Bone marrow (tissue), 2 donors: Measurements from ENCODE around the gene BTBD1.
A peak's percentile ranks its signal among the peaks of the same experiment; 100 is the strongest.

Experiments
- DNase-seq, 2 donors: peaks; one replicate each; lab custom pipeline; 2025; lab: John Stamatoyannopoulos, UW

Gene BTBD1

GRCh38 chr15:82992436-82992998, 74.5 kb downstream of the BTBD1 start:
- no peak for DNase-seq

DNA sequence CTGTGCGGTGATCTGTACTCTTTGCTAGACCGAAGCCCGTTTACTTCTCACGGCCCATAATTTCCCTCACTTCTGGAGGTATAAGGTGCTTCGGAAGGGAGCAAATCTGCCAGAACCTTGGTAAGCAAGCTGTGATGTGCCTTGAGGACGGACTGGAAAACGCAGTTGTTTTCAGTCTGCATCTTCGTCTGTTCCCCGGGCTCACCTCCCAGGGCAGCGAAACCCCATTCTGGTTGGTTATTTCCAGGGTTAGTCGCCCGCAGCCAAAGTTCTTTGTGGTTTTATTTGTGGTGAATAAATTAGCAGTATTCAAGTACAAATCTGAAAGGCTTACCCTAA, 80.6 kb downstream of the BTBD1 start:
- peak in 1 of 2 donors; percentile 26 for DNase-seq

- peak; percentile 75 to 94 for DNase-seq
Measured at GRCh38 chr15:82985688-82986441, 81.2 kb downstream of the BTBD1 start, which contains the start of gene RAMAC. TSS of gene RAMAC (plus strand) at chr15:82986210. CDS start at chr15:82989019, 2,809 bp downstream.

DNA sequence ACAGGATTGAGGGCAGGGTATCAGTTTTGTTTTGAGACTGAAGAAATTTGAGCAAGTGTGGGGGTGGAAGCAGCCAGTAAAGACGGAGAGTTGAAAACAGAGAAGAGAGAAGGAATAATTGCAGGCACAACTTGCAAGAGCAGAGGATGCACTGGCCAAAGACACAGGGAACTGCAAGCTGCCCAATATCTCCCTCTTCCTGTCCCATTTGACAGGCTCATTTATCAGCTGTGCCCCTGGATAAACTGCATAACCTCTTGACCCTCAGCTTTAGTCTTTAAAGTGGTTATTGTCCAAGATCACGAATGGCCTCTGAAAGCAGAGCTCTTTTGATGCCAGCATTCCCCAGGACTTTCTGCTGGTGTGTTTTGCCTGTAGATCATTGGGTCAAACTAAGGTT, 86.1 kb downstream of the BTBD1 start:
- DNase-seq = no peak

DNA sequence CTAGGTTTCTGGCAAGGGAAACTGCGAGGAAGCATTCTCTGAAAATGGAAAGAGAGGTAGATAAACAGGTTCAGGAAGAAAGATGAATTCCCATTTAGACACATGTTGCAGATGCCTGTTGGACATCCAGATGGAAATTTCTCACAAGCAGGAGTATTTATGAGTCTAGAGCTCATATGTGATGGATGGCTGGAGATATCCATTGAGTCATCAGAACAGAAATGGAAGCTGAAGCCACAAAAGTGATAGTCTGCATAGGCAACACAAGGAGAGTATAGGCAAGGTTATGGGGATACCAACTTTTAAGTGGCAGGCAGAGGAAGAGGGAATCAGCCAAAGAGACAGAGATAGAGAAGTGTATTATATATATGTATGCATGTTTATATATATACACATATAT, 87.3 kb downstream of the BTBD1 start:
- no peak for DNase-seq

GRCh38 chr15:82978438-82978837, 88.6 kb downstream of the BTBD1 start:
- no peak for DNase-seq

- no peak for DNase-seq
Measured at GRCh38 chr15:82977076-82977475, 90.0 kb downstream of the BTBD1 start.

- DNase-seq = no peak
Measured at GRCh38 chr15:82972990-82973389, 94.1 kb downstream of the BTBD1 start.

DNA sequence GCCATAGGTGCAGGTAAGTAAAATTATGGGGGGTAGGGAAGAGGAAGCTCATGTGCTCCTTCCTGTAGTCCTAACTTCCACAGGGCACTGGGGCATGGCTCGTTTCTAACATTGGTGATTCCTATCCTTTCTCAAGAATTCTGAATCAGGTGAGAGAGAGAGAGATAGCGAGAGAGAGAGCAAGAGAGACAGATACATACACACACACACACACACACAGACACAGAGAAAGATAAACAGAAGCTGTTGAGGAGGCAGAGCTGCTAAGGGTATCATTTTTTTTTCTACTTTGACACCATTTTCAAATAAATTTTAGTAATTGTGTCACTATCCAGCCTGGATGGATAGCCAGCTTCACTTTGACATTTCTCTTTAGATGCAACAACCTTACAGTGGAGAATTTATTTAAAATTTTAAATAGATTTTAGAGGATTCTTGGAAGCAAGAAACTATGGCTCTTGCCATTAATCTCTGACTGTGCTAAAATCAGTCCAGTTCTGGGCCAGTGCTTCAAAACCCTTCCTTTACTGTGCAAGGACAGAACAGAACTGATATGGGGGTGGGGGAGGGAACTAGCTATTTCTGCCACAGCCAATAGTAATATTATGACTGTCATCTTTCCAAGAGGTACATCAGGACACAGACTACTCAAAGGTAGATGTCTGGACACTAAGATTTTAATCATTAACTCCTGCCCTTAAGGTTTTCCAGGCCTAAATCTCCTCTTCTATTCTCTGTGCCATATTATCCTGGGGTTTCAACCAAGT, 95.7 kb downstream of the BTBD1 start:
- no peak for DNase-seq

- no peak for DNase-seq
Measured at GRCh38 chr15:82970696-82971095, 96.4 kb downstream of the BTBD1 start.

DNA sequence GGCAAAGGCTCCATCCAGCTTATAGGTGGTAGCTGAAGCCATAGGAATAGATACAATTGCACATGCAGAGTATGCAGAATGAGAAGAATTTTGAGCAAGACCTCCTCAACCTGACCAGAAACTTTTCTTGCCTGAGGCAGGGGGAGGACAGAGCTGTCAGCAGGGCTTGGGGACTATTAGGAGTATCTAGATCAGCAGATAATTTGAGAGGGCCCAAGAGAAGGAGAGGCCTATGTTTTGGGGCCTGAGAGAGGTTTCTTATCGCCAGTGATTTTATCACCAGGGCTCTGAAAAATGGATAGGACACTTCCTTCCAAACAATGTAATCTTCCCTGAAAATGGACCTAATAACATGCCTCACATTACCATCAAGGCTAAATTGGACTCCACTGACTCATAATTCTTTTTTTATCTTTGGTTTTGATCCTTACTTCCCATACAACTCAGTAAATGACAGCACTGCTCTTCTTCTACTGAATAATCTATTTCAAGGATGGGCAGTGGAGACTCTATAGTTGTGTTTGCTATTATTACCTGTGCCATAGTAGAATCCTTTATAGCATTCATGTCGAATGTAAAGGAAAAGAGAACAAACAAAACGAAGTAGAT, 96.9 kb downstream of the BTBD1 start:
- no peak for DNase-seq

DNA sequence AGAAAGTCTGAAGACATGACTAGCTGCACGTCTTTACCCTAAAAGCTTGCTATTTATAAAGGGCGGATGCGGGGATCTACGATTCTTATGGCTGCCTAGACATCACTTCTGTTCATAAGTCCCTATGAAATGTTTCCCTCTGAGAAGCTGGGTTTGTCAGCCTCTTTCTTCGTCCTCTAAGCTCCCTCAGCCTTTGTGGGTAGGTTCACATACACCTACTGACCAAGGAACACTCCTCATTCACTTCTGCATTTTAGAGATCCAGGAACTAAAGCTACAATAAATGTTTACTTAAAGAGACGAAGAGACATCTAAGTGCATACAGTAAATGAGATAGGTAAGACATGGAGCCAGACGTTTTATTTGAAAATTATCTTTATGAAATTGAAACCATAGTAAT, 97.7 kb downstream of the BTBD1 start:
- DNase-seq = no peak

GRCh38 chr15:82968066-82968465, 99.0 kb downstream of the BTBD1 start:
- DNase-seq = no peak

- DNase-seq = no peak
Measured at GRCh38 chr15:82966671-82967071, 100.4 kb downstream of the BTBD1 start.
